Measurements from ENCODE around the gene DIS3L2. TPM values are rescaled to one million over a fixed set of nuclear protein-coding genes. Genes with fewer than 3 reads are reported as not detected.

DIS3L2 gene
- total RNA-seq, 4 donors from 2014 or later, result 13.3 to 31.0 (median 23.6) TPM

DNA sequence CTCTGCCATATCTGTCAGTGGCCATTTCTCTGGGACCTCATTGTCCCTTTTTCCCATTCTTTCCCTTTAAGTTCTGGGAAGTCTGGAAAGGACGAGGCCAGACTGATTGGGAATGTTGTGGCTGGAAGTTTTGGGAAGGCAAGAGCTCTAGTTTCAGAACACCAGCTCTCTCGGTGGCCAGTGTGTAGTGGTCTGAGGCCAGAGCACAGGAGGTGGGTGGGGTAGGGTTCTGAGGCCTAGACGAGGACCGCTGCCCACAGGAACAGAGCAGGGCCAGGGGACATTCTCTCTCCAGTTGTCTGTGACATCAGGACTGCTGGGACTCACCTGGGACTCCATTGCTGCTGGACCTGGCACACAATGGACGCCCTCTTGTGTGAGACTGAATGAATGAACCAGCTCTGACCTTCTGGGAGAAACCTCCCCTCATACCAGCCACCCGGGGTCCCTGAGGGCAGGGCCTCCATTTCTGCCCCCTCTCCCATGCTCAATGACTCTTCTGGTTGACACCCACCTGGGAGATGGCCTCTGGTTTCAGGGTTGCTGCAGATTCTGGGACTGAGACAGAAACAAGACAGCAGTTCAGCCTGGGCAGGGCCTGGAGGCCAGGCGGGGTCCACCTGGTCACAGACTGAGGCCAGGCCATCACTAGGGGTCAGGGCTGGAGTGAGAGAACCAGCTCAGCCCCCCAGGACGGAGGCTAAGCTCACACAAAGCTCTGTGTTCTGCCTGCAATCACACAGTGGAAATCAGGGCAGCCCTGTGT, 26.9 kb upstream of the DIS3L2 start:
- no peak overlapping the region for H3K27ac ChIP-seq
- WGBS, 2 donors (ENCODE audit: low coverage in 1 of 2), result 49% methylated on average over 4 of the region's 8 CpGs; no CpG with 5 or more reads in 1 of the 2 donors
- H3K9me3 ChIP-seq, result no peaks in the 10 kb centered on the region
- H3K4me1 ChIP-seq, result peaks cover 0 to 11% (median 0%) of the 10 kb centered on the region in 3 donors
- H3K36me3 ChIP-seq, result no peaks in the 10 kb centered on the region
- no peak overlapping the region for H3K4me3 ChIP-seq
- ATAC-seq, result no peak
- TF ChIP-seq CTCF (IDR thresholded peaks at IDR 0.05), result no peak
- TF ChIP-seq EP300 (IDR thresholded peaks at IDR 0.05), result no peak
- TF ChIP-seq POLR2A (IDR thresholded peaks at IDR 0.05), result no peak
- TF ChIP-seq POLR2AphosphoS5 (IDR thresholded peaks at IDR 0.05), result no peak
- peaks cover 17% of the 10 kb centered on the region for H3K27me3 ChIP-seq

GRCh38 chr2:231935207-231935524, 26.3 kb upstream of the DIS3L2 start:
- 70% methylated on average over 2 of the region's 4 CpGs; no CpG with 5 or more reads in 1 of the 2 donors for WGBS, 2 donors (ENCODE audit: low coverage in 1 of 2)
- no peaks in the 10 kb centered on the region for H3K9me3 ChIP-seq
- no peak for TF ChIP-seq POLR2AphosphoS5 (IDR thresholded peaks at IDR 0.05)
- TF ChIP-seq CTCF (IDR thresholded peaks at IDR 0.05), result no peak
- no peak for TF ChIP-seq EP300 (IDR thresholded peaks at IDR 0.05)
- TF ChIP-seq POLR2A (IDR thresholded peaks at IDR 0.05), result no peak
- no peaks in the 10 kb centered on the region for H3K36me3 ChIP-seq
- no peak for ATAC-seq
- no peak overlapping the region for H3K4me3 ChIP-seq
- peaks cover 0 to 6% (median 0%) of the 10 kb centered on the region in 3 donors for H3K4me1 ChIP-seq
- no peak overlapping the region for H3K27ac ChIP-seq
- H3K27me3 ChIP-seq, result peaks cover 13% of the 10 kb centered on the region

- no peaks in the 10 kb centered on the region for H3K36me3 ChIP-seq
- peaks cover 10% of the 10 kb centered on the region for H3K27me3 ChIP-seq
- WGBS, 2 donors (ENCODE audit: low coverage in 1 of 2), result 20 to 70% methylated on average over 1 of the region's 1 CpG
- no peak for ATAC-seq
- H3K27ac ChIP-seq, result no peak overlapping the region
- no peak overlapping the region for H3K4me3 ChIP-seq
- TF ChIP-seq EP300 (IDR thresholded peaks at IDR 0.05), result no peak
- no peak for TF ChIP-seq POLR2A (IDR thresholded peaks at IDR 0.05)
- TF ChIP-seq POLR2AphosphoS5 (IDR thresholded peaks at IDR 0.05), result no peak
- H3K4me1 ChIP-seq, result no peaks in the 10 kb centered on the region
- H3K9me3 ChIP-seq, result no peaks in the 10 kb centered on the region
Measured at GRCh38 chr2:231935815-231936214, 25.7 kb upstream of the DIS3L2 start.

- no peak overlapping the region for H3K4me3 ChIP-seq
- H3K27ac ChIP-seq, result no peak overlapping the region
- peaks cover 7% of the 10 kb centered on the region for H3K27me3 ChIP-seq
- no peaks in the 10 kb centered on the region for H3K9me3 ChIP-seq
- no peaks in the 10 kb centered on the region for H3K36me3 ChIP-seq
- no peaks in the 10 kb centered on the region for H3K4me1 ChIP-seq
- 83 to 87% methylated on average over 3 to 4 of the region's 4 CpGs for WGBS, 2 donors (ENCODE audit: low coverage in 1 of 2)
- ATAC-seq, result no peak
- TF ChIP-seq POLR2AphosphoS5 (IDR thresholded peaks at IDR 0.05), result no peak
- TF ChIP-seq CTCF (IDR thresholded peaks at IDR 0.05), result no peak
- no peak for TF ChIP-seq POLR2A (IDR thresholded peaks at IDR 0.05)
- TF ChIP-seq EP300 (IDR thresholded peaks at IDR 0.05), result no peak
Measured at GRCh38 chr2:231936491-231936890, 25.0 kb upstream of the DIS3L2 start.

GRCh38 chr2:231937057-231937456, 24.5 kb upstream of the DIS3L2 start:
- no peaks in the 10 kb centered on the region for H3K4me1 ChIP-seq
- no peak overlapping the region for H3K27ac ChIP-seq
- peaks cover 7% of the 10 kb centered on the region for H3K27me3 ChIP-seq
- 88 to 100% methylated on average over 1 to 4 of the region's 7 CpGs for WGBS, 2 donors (ENCODE audit: low coverage in 1 of 2)
- H3K4me3 ChIP-seq, result no peak overlapping the region
- no peaks in the 10 kb centered on the region for H3K36me3 ChIP-seq
- TF ChIP-seq CTCF (IDR thresholded peaks at IDR 0.05) (no peak), POLR2A (IDR thresholded peaks at IDR 0.05) (no peak), EP300 (IDR thresholded peaks at IDR 0.05) (no peak), POLR2AphosphoS5 (IDR thresholded peaks at IDR 0.05) (no peak)
- H3K9me3 ChIP-seq, result no peaks in the 10 kb centered on the region
- no peak for ATAC-seq
